Prostate gland (tissue), 2 donors: Measurements from ENCODE around the gene TRAF1.

Experiments
- POLR2A ChIP-seq: fragments of 450-650 bp; IDR thresholded peaks from one replicate; pipeline ENCODE4 v1.6.1; 2016; ENCODE audit warnings: antibody characterized with exemption, mild to moderate bottlenecking
- TF ChIP-seq, protein P1 (sequence below), 4 experiments: fragments of 200-600 bp in 2 of 4; fragments of 450-650 bp in 2 of 4; sonication (generic) in 2 of 4; IDR thresholded peaks; 1 replicate in 3 of 4; 2 replicates in 1 of 4; pipeline ENCODE4 v1.5.1; 2016 to 2019; ENCODE audit warnings: antibody characterized with exemption in 4 of 4, mild to moderate bottlenecking in 2 of 4, moderate library complexity in 2 of 4

DNA sequence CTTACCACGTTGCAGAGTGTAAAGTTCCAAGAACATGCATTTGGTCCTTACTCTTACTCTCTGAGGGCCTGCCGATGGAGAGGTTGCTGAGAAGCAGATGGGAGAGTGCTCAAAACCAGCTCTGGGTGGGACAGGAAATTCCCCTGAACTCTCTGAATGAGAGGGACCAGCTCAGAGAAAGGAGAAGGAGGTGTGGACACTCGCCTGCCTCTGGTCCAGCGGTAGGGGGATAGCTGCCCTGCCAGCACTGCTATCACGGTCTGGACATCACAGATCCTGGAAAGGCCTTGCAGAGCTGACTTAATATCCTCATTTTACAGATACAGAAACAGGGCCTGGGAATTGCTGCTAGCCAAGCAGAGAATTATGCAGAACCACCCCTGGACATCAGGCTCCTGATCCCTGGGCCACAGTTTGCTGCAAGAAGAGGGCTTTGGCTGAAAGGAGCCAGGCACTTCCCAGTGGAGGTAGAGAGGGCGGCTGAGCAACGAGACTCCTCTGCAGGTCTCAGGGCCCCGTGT lies 4.9 kb downstream of the TRAF1 start:
- TF ChIP-seq, protein P1, sequence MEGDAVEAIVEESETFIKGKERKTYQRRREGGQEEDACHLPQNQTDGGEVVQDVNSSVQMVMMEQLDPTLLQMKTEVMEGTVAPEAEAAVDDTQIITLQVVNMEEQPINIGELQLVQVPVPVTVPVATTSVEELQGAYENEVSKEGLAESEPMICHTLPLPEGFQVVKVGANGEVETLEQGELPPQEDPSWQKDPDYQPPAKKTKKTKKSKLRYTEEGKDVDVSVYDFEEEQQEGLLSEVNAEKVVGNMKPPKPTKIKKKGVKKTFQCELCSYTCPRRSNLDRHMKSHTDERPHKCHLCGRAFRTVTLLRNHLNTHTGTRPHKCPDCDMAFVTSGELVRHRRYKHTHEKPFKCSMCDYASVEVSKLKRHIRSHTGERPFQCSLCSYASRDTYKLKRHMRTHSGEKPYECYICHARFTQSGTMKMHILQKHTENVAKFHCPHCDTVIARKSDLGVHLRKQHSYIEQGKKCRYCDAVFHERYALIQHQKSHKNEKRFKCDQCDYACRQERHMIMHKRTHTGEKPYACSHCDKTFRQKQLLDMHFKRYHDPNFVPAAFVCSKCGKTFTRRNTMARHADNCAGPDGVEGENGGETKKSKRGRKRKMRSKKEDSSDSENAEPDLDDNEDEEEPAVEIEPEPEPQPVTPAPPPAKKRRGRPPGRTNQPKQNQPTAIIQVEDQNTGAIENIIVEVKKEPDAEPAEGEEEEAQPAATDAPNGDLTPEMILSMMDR (IDR thresholded peaks at IDR 0.05) = no peak
- no peak for TF ChIP-seq POLR2A
